ENCODE results near the gene CLN3. TPM values are rescaled to one million over a fixed set of nuclear protein-coding genes. Genes with fewer than 3 reads are reported as not detected.

The CLN3 gene
- total and polyA plus RNA-seq, 2 of the 13 experiments (the other 11 are each of a cell fraction or from before 2014, with no cell fraction given), result 23.4 to 46.8 TPM

GRCh38 chr16:28505489-28506137, 13.7 kb upstream of the CLN3 start (continued):
- TF ChIP-seq ZBTB33 (CRISPR knock-in tag; IDR thresholded peaks at IDR 0.05) (peak; percentile 32; the same call in 1 of the 2 replicates), ZNF768 (CRISPR knock-in tag; IDR thresholded peaks at IDR 0.05) (no peak), ZNF563 (CRISPR knock-in tag; IDR thresholded peaks at IDR 0.05) (0 out of 2 replicates have a peak, but pooled peaks have one; percentile 48), ZNF570 (CRISPR knock-in tag; IDR thresholded peaks at IDR 0.05; ENCODE audit: borderline replicate concordance) (no peak), ZNF230 (CRISPR knock-in tag; IDR thresholded peaks at IDR 0.05) (no peak), ZBTB26 (CRISPR knock-in tag; IDR thresholded peaks at IDR 0.05; ENCODE audit: borderline replicate concordance) (no peak), BHLHE40 (IDR thresholded peaks at IDR 0.05; ENCODE audit: low read length) (no peak), ZBED4 (CRISPR knock-in tag; IDR thresholded peaks at IDR 0.05; ENCODE audit: borderline replicate concordance) (0 out of 2 replicates have a peak, but pooled peaks have one; percentile 40), MLLT10 (CRISPR knock-in tag; IDR thresholded peaks at IDR 0.05) (no peak), CEBPZ (IDR thresholded peaks at IDR 0.05; ENCODE audit: low read length) (no peak), NFRKB (IDR thresholded peaks at IDR 0.05) (no peak), ZNF414 (CRISPR knock-in tag; IDR thresholded peaks at IDR 0.05) (peak; percentile 78; the same call in 1 of the 2 replicates), ZSCAN30 (CRISPR knock-in tag; IDR thresholded peaks at IDR 0.05) (no peak), E2F2 (CRISPR knock-in tag; IDR thresholded peaks at IDR 0.05; ENCODE audit: borderline replicate concordance) (no peak), MTA1 (CRISPR knock-in tag; IDR thresholded peaks at IDR 0.05; ENCODE audit: borderline replicate concordance) (peak; percentile 19; the same call in 1 of the 2 replicates), PHF8 (CRISPR knock-in tag; IDR thresholded peaks at IDR 0.05) (no peak), RBAK (CRISPR knock-in tag; IDR thresholded peaks at IDR 0.05) (no peak)

Data from HepG2 (cell line).